ENCODE data around the gene BCAS1. TPM values are rescaled to one million over a fixed set of nuclear protein-coding genes. Genes with fewer than 3 reads are reported as not detected.
A peak's percentile ranks its signal among the peaks of the same experiment; 100 is the strongest.

The BCAS1 gene
- total and polyA plus RNA-seq, 7 experiments from 2014 or later: 0.05 to 0.16 (median 0.10) TPM; not detected in 4

DNA sequence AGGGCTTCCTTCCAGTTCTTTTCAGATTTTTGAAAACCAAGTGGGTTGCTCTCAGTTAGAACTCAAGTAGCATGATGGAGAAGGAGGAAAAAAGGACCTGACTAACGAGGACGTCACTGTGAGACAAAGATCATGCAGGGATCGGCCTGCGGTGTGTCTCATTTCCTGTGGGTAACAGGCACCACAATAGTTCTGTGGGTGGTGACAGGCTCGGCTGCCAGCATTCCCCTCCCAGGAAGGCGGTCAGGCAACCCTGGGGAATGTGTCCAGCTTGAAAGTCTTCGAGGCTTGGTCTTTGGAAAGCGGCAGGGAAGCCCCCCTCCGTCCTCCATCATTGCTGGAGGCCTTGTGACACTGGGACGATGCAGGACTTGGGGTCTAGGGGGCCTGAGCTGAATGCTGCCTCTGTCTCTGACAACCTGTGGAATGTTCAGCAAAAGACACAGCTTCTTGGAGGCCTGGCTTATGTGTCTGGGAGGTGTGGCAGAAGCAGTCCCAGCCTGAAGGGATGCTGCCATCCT, 121.0 kb downstream of the BCAS1 start:
- intact Hi-C loops (cut with micrococcal nuclease): loop anchor here (1.0 to 10.0 kb wide), 8 partner anchors 77 to 1757 kb away; partner anchors contain the start of genes PFDN4 (in 2 of the 2), TSHZ2 (in 1 of the 2) and ZFP64 (in 1 of the 2)
- Histone ChIP-seq H3K4me3 (ENCODE audit: low read length) (peak overlapping the region; percentile 1), H3K36me3 (ENCODE audit: control insufficient read depth in 2 of 3, insufficient read depth in 3 of 3, low read length in 3 of 3) (no peaks in the 10 kb centered on the region), H3K4me1 (ENCODE audit: control insufficient read depth in 2 of 2, insufficient read depth in 2 of 2, low read length in 2 of 2) (peaks cover 26 to 28% of the 10 kb centered on the region in 2 donors), H3K9me3 (ENCODE audit: control insufficient read depth in 2 of 3, low read length in 3 of 3) (no peaks in the 10 kb centered on the region), H3K27ac (ENCODE audit: low read depth, low read length) (peak overlapping the region; percentile 82), H3K27me3 (ENCODE audit: control insufficient read depth in 2 of 2, insufficient read depth in 2 of 2, low read length in 2 of 2) (no peaks in the 10 kb centered on the region)
- peak overlapping the region; percentile 76 to 99 (median 97) for H3K27ac Mint-ChIP-seq
- DNase-seq (peak; percentile 45 to 89 (median 86)), ATAC-seq (peak; percentile 97)
- H3K9me3 Mint-ChIP-seq: peaks cover 0 to 23% (median 10%) of the 10 kb centered on the region in 11 donors
- ChIA-PET POLR2A (interaction anchor here (0.5 to 1.4 kb wide), 9 partner anchors 9 to 1758 kb away, joined by 3 to 5 read pairs (median 3); partner anchors contain the start of gene ZFP64), CTCF (interaction anchor here (0.7 to 2.2 kb wide), 3 partner anchors 9 to 853 kb away, joined by 3 to 9 read pairs (median 3); no protein-coding TSS in a partner anchor)
- H3K27me3 Mint-ChIP-seq: peaks cover 0 to 2% (median 0%) of the 10 kb centered on the region in 5 donors
- peaks cover 0 to 15% (median 6%) of the 10 kb centered on the region in 5 donors for H3K36me3 Mint-ChIP-seq
- H3K4me3 Mint-ChIP-seq: peak overlapping the region; percentile 39 to 87 (median 76)
- H3K4me1 Mint-ChIP-seq: peaks cover 23 to 47% (median 42%) of the 10 kb centered on the region in 7 donors

DNA sequence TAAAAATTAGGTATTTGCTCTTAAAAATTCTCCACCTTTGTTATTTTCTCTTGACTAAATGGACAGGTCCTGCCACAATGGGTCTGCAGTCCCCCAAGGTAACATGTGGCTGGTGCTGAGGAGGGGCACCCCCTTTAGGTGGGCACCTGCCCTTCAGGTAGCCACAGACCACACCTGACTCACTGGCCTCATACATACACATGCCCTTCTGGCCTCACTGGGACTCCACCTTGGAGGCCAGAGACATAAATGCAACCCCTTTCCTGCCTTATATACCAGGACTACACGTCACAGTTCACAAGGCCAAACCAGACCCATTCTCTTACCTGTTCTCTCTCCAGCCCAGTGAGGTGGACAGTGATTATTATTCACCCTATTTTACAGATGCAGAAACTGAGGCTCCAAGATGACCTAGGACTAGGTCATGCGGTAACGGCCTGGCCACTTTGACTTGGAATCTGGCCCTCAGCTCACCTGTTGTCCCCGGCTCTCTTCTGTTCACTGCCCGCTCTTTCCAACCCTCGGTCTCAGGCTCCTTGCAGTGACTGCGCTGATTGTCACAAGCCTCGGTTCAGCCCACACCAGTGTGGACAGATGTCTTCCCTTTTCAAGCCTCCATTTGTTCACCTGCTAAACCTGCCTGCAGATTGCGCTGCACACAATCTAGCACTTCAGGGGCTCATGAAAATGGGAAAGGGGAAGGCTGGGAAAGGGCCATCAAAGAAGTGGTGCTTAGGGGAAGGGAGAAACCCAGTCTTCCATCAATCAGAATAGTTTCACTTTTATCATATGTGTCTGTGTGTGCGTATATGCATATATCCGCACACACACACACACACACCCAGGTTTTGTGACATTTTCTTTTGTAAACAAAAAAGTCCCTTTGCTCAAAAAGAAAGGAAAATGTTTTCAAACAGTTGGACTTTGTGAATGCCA, 121.7 kb downstream of the BCAS1 start:
- peaks cover 26 to 29% of the 10 kb centered on the region in 2 donors for H3K4me1 ChIP-seq (ENCODE audit: control insufficient read depth in 2 of 2, insufficient read depth in 2 of 2, low read length in 2 of 2)
- peak overlapping the region; percentile 82 for H3K27ac ChIP-seq (ENCODE audit: low read depth, low read length)
- peak; percentile 74 for ATAC-seq
- peak overlapping the region; percentile 61 to 87 (median 76) for H3K4me3 Mint-ChIP-seq
- H3K9me3 ChIP-seq (ENCODE audit: control insufficient read depth in 2 of 3, low read length in 3 of 3): no peaks in the 10 kb centered on the region
- ChIA-PET CTCF (interaction anchor here (1.0 to 2.2 kb wide), 3 partner anchors 9 to 10 kb away, joined by 3 to 9 read pairs (median 4); no protein-coding TSS in a partner anchor), POLR2A (interaction anchor here (0.6 to 1.6 kb wide), 6 partner anchors 10 to 1757 kb away, joined by 3 to 5 read pairs (median 3); partner anchors contain the start of gene ZFP64)
- H3K9me3 Mint-ChIP-seq: peaks cover 0 to 22% (median 10%) of the 10 kb centered on the region in 11 donors
- peak overlapping the region; percentile 76 to 99 (median 97) for H3K27ac Mint-ChIP-seq
- H3K27me3 Mint-ChIP-seq: peaks cover 0 to 2% (median 0%) of the 10 kb centered on the region in 5 donors
- H3K36me3 ChIP-seq (ENCODE audit: control insufficient read depth in 2 of 3, insufficient read depth in 3 of 3, low read length in 3 of 3): no peaks in the 10 kb centered on the region
- no peak for DNase-seq
- no peaks in the 10 kb centered on the region for H3K27me3 ChIP-seq (ENCODE audit: control insufficient read depth in 2 of 2, insufficient read depth in 2 of 2, low read length in 2 of 2)
- peak overlapping the region; percentile 1 for H3K4me3 ChIP-seq (ENCODE audit: low read length)
- H3K4me1 Mint-ChIP-seq: peaks cover 26 to 54% (median 49%) of the 10 kb centered on the region in 7 donors
- peaks cover 0 to 15% (median 6%) of the 10 kb centered on the region in 5 donors for H3K36me3 Mint-ChIP-seq
- intact Hi-C loops (cut with micrococcal nuclease): loop anchor here (1.0 to 10.0 kb wide), 8 partner anchors 76 to 1756 kb away; partner anchors contain the start of genes PFDN4 (in 2 of the 2), TSHZ2 (in 1 of the 2) and ZFP64 (in 1 of the 2)

DNA sequence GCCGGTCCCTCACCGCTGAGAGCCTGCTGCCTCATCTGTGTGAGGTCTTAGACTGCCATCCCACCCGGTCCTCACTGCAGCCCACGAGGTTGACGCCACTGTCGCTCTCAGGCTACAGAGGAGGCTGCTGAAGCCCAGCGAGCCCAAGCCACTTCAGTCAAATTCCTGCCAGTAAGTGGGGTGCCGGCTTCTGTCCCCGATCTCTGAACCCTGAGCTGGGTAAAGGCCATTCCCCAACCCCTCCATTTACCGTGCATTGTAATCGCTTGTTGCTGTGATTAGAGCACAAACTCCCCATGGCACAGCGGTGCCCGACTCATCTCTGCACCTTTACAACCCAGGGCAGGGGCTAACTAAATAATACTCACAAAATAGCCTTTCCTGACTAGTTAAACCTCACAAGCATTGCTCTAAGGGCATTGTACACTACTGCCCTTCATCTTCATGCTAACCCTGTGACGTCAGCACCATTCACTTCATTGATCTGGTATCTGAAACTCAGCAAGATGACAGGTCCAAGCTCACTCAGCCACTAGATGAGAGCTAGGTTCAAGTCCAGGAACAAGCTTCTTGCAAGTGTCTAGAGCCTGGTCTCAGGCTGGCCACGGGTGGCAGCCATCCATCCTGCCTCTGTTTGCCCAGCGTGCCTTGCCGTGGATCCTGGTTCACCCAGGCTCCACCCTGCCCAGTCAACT, 122.7 kb downstream of the BCAS1 start:
- H3K27me3 Mint-ChIP-seq: peaks cover 0 to 2% (median 0%) of the 10 kb centered on the region in 5 donors
- H3K4me1 ChIP-seq (ENCODE audit: control insufficient read depth in 2 of 2, insufficient read depth in 2 of 2, low read length in 2 of 2): peaks cover 26 to 33% of the 10 kb centered on the region in 2 donors
- H3K27ac Mint-ChIP-seq: peak overlapping the region; percentile 51 to 99 (median 97)
- peak overlapping the region; percentile 82 for H3K27ac ChIP-seq (ENCODE audit: low read depth, low read length)
- no peaks in the 10 kb centered on the region for H3K27me3 ChIP-seq (ENCODE audit: control insufficient read depth in 2 of 2, insufficient read depth in 2 of 2, low read length in 2 of 2)
- DNase-seq (no peak), ATAC-seq (no peak)
- peaks cover 0 to 12% (median 5%) of the 10 kb centered on the region in 11 donors for H3K9me3 Mint-ChIP-seq
- H3K4me1 Mint-ChIP-seq: peaks cover 29 to 63% (median 56%) of the 10 kb centered on the region in 7 donors
- no peaks in the 10 kb centered on the region for H3K9me3 ChIP-seq (ENCODE audit: control insufficient read depth in 2 of 3, low read length in 3 of 3)
- ChIA-PET CTCF (interaction anchor here (1.0 kb wide), 2 partner anchors 8 to 368 kb away, joined by 3 to 4 read pairs; no protein-coding TSS in a partner anchor), POLR2A (interaction anchor here (1.2 to 1.6 kb wide), 3 partner anchors 9 to 13 kb away, joined by 3 to 5 read pairs (median 5); no protein-coding TSS in a partner anchor)
- peaks cover 0 to 10% (median 3%) of the 10 kb centered on the region in 5 donors for H3K36me3 Mint-ChIP-seq
- intact Hi-C loops (cut with micrococcal nuclease): loop anchor here (2.0 to 10.0 kb wide), 7 partner anchors 75 to 1755 kb away; partner anchors contain the start of genes PFDN4 (in 2 of the 2), TSHZ2 (in 1 of the 2) and ZFP64 (in 1 of the 2)
- no peak overlapping the region for H3K4me3 Mint-ChIP-seq
- no peaks in the 10 kb centered on the region for H3K36me3 ChIP-seq (ENCODE audit: control insufficient read depth in 2 of 3, insufficient read depth in 3 of 3, low read length in 3 of 3)
- no peak overlapping the region for H3K4me3 ChIP-seq (ENCODE audit: low read length)

DNA sequence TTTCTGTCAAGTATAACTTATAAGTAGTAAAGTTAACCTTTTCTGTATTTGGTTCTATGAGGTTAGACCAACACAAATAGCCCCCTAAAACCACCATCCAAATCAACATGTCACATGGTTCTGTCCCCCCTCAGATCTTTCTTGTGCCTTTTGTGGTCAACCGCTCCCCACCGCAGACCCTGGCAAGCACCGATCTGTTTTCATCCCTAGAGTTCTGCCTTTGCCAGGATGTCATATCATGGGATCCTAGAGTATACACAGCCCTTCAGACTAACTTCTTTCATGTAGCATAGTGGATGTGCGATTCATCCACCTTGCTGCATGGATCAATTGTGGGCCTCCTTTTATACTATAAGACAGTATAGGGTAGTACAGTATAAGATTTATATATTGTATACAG, 124.3 kb downstream of the BCAS1 start:
- no peak overlapping the region for H3K4me3 ChIP-seq (ENCODE audit: low read length)
- no peaks in the 10 kb centered on the region for H3K9me3 Mint-ChIP-seq
- ATAC-seq (no peak), DNase-seq (no peak)
- peaks cover 31 to 62% (median 51%) of the 10 kb centered on the region in 7 donors for H3K4me1 Mint-ChIP-seq
- H3K27ac Mint-ChIP-seq: peak overlapping the region in 1 of 9 donors; percentile 6
- CTCF ChIA-PET: interaction anchor here (2.3 kb wide), 1 partner anchor 29 kb away, joined by 7 read pairs; no protein-coding TSS in a partner anchor
- H3K9me3 ChIP-seq (ENCODE audit: control insufficient read depth in 2 of 3, low read length in 3 of 3): no peaks in the 10 kb centered on the region
- POLR2A ChIA-PET: interaction anchor here (1.0 kb wide), 1 partner anchor 12 kb away, joined by 3 read pairs; no protein-coding TSS in a partner anchor
- H3K4me1 ChIP-seq (ENCODE audit: control insufficient read depth in 2 of 2, insufficient read depth in 2 of 2, low read length in 2 of 2): peaks cover 26 to 33% of the 10 kb centered on the region in 2 donors
- H3K4me3 Mint-ChIP-seq: no peak overlapping the region
- H3K27ac ChIP-seq (ENCODE audit: low read depth, low read length): no peak overlapping the region
- H3K36me3 ChIP-seq (ENCODE audit: control insufficient read depth in 2 of 3, insufficient read depth in 3 of 3, low read length in 3 of 3): no peaks in the 10 kb centered on the region
- intact Hi-C loops (cut with micrococcal nuclease): loop anchor here (5.0 to 10.0 kb wide), 6 partner anchors 191 to 1754 kb away; partner anchors contain the start of genes PFDN4 (in 2 of the 2), TSHZ2 (in 1 of the 2) and ZFP64 (in 1 of the 2)
- no peaks in the 10 kb centered on the region for H3K27me3 Mint-ChIP-seq
- no peaks in the 10 kb centered on the region for H3K27me3 ChIP-seq (ENCODE audit: control insufficient read depth in 2 of 2, insufficient read depth in 2 of 2, low read length in 2 of 2)
- H3K36me3 Mint-ChIP-seq: peaks cover 0 to 3% (median 0%) of the 10 kb centered on the region in 5 donors

DNA sequence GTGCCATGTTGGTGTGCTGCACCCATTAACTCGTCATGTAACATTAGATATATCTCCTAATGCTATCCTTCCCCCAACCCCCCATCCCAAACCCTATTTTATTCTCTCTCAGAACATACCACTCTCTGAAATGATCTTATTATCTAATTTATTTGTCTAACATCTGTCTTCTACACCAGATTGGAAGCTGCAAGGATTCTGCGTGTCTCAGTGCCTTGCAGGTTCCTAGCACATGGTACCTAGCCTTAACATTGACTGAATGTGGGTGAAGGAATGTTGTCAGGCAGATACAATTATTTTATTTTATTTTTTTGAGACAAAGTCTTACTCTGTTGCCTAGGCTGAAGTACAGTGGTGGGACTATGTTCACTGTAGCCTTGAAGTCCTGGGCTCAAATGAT, 124.9 kb downstream of the BCAS1 start:
- Mint-ChIP-seq H3K27me3 (no peaks in the 10 kb centered on the region), H3K36me3 (peaks cover 0 to 3% (median 0%) of the 10 kb centered on the region in 5 donors), H3K9me3 (no peaks in the 10 kb centered on the region), H3K27ac (no peak overlapping the region), H3K4me3 (no peak overlapping the region), H3K4me1 (peaks cover 31 to 65% (median 48%) of the 10 kb centered on the region in 7 donors)
- DNase-seq (no peak), ATAC-seq (no peak)
- Histone ChIP-seq H3K27ac (ENCODE audit: low read depth, low read length) (no peak overlapping the region), H3K4me3 (ENCODE audit: low read length) (no peak overlapping the region), H3K36me3 (ENCODE audit: control insufficient read depth in 2 of 3, insufficient read depth in 3 of 3, low read length in 3 of 3) (no peaks in the 10 kb centered on the region), H3K9me3 (ENCODE audit: control insufficient read depth in 2 of 3, low read length in 3 of 3) (no peaks in the 10 kb centered on the region), H3K27me3 (ENCODE audit: control insufficient read depth in 2 of 2, insufficient read depth in 2 of 2, low read length in 2 of 2) (no peaks in the 10 kb centered on the region), H3K4me1 (ENCODE audit: control insufficient read depth in 2 of 2, insufficient read depth in 2 of 2, low read length in 2 of 2) (peaks cover 26 to 32% of the 10 kb centered on the region in 2 donors)
- ChIA-PET POLR2A (interaction anchor here (0.5 to 1.0 kb wide), 3 partner anchors 11 to 944 kb away, joined by 3 to 5 read pairs (median 3); no protein-coding TSS in a partner anchor), CTCF (interaction anchor here (0.9 to 2.3 kb wide), 3 partner anchors 29 to 366 kb away, joined by 4 to 7 read pairs (median 6); no protein-coding TSS in a partner anchor)
- intact Hi-C loops (cut with micrococcal nuclease): loop anchor here (1.0 to 10.0 kb wide), 7 partner anchors 10 to 1753 kb away; partner anchors contain the start of genes PFDN4 (in 2 of the 2), TSHZ2 (in 1 of the 2) and ZFP64 (in 1 of the 2)

Measured in naive thymus-derived CD4-positive, alpha-beta T cell (primary cell).